ENCODE measurements around the gene FAM222A.

DNA sequence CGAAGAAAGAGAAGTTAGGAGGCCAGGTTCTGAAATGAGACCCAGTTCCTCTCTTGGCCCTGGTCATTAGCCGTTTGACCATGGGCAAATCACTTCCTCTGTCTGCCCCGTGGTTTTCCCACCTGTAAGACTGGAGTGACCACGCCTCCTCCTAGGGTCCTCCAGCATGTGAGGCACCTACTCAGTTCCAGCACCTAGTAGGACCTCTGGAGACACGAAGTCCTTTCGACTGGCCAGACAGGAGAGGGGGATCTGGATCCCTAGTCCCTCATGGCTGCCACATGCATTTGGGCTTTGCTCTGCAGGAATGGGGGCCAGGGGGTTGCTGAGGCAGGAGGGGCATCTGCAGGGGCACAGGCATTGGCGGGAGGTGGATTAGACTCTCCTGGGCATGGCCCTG lies 103.2 kb downstream of the FAM222A start:
- TF ChIP-seq, protein P1, sequence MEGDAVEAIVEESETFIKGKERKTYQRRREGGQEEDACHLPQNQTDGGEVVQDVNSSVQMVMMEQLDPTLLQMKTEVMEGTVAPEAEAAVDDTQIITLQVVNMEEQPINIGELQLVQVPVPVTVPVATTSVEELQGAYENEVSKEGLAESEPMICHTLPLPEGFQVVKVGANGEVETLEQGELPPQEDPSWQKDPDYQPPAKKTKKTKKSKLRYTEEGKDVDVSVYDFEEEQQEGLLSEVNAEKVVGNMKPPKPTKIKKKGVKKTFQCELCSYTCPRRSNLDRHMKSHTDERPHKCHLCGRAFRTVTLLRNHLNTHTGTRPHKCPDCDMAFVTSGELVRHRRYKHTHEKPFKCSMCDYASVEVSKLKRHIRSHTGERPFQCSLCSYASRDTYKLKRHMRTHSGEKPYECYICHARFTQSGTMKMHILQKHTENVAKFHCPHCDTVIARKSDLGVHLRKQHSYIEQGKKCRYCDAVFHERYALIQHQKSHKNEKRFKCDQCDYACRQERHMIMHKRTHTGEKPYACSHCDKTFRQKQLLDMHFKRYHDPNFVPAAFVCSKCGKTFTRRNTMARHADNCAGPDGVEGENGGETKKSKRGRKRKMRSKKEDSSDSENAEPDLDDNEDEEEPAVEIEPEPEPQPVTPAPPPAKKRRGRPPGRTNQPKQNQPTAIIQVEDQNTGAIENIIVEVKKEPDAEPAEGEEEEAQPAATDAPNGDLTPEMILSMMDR (conservative IDR thresholded peaks at IDR 0.05), result no peak
- TF ChIP-seq EZH2 (IDR thresholded peaks at IDR 0.05; ENCODE audit: low read depth), result no peak

All from PC-9 (cell line).